ENCODE results near the gene SEPTIN6.
A peak's percentile ranks its signal among the peaks of the same experiment; 100 is the strongest.

Gene SEPTIN6

DNA sequence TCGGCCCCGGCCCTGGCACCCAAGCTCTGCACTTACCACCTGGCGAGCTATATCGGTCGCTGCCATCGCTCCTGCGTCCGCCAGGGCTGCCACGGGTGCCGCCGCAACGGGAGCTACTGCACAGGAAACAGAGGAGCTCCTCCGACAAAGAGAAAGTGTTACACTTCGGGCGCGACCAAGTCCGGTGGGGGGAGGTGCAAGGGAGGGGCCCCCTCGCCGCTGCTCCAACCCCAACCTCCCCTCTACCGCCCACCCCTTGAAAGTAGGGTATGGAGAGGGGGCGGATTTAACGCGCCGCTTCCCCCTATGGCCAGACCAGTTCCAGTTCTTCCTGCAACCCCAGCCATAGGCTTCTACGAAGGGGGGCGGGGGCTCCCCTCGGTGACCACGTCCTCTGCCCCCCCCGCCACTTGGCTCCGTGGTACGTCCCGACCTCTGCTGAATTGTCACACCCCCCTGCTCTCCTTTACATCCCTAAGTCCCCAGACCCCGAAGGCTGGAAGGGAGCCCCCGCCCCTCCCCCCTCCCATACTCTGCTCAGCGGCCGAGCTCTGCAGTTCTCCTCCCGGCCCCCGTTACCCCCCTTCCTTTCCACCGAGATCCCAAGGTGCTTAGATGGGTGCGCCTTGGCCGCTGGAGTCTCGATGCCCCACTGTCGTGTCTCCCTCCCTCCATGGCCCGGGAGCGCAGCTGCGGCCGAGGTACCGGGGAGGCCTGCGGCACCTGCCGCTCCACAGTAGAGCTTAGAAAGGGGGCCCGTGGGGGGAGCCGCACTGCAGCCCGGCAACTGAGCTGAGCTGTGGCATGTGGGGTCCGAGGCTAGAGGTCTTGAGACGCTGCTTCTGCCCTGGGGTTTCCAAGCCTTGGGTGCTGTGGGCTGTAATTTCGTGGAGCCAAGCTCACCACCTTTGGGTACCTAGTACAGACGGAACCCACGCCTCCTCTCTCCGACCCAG, at the start of gene SEPTIN6:
TSS of gene SEPTIN6 (minus strand) at position 129 of the 956 bp plus-strand sequence. CDS start at position 66, 63 bp downstream.
- peak; percentile 20 to 93 (median 59) for DNase-seq
- intact Hi-C loops (cut with DNase I) = no loop called here

GRCh38 chrX:119738742-119739141, 45.8 kb upstream of the SEPTIN6 start:
- intact Hi-C loops (cut with DNase I) = no loop called here
- DNase-seq = no peak

- DNase-seq = no peak
- intact Hi-C loops (cut with DNase I) = no loop called here
Observed at GRCh38 chrX:119736206-119736764, 43.3 kb upstream of the SEPTIN6 start.

- intact Hi-C loops (cut with DNase I) = no loop called here
- DNase-seq = no peak
Observed at GRCh38 chrX:119735467-119735866, 42.5 kb upstream of the SEPTIN6 start.

DNA sequence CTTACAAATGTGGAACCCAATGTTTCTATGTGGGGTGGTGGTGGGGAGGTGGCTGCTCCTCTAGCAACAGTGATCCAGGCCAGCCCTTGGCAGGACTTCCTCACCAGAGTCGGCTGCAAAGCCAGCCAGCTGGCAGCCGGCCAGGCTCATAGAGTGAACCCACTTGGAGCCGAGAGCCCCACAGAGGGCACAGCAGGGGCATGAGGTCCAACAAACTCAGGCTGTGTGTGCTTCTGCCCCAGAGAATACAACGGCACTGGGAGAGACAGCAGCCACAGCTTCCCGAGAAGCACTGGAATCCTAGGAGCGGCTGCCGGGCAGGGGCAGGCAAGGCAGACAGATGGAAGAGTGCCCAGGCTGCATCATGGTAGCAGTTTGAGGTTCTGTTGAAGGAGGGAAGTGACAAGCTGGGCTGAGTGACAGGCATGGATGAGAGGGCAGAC, 42.0 kb upstream of the SEPTIN6 start:
- intact Hi-C loops (cut with DNase I) = no loop called here

GRCh38 chrX:119729408-119730201, 36.6 kb upstream of the SEPTIN6 start:
- peak in 5 of 10 donors; percentile 12 to 42 (median 17) for DNase-seq
- intact Hi-C loops (cut with DNase I) = no loop called here

More for the DNA sequence above, 42.0 kb upstream of the SEPTIN6 start:
- peak in 6 of 10 donors; percentile 10 to 87 (median 32) for DNase-seq

GRCh38 chrX:119728487-119728886, 35.5 kb upstream of the SEPTIN6 start:
- DNase-seq = no peak
- intact Hi-C loops (cut with DNase I) = no loop called here

- intact Hi-C loops (cut with DNase I) = no loop called here
Observed at GRCh38 chrX:119726900-119727555, 34.1 kb upstream of the SEPTIN6 start.

DNA sequence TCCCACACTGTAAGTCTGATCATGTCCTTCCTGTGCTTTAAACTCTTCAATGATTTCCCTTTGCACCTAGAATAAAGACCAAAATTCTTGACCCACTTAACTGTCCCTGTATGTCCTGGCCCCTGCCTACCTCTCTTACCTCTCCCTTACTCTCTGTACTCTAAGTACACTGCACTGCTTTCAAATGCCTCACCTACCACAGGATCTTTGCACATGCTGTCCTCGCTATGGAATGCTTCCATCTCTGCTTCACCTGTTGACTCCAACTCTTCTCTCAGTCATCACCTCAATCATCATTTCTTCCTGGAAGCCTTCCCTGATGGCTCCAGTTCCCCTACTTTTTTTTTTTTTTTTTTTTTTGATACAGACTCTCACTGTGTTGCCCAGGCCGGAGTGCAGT, 29.0 kb upstream of the SEPTIN6 start:
- DNase-seq = no peak
- intact Hi-C loops (cut with DNase I) = no loop called here

More at GRCh38 chrX:119726900-119727555, 34.1 kb upstream of the SEPTIN6 start:
- DNase-seq = no peak

DNA sequence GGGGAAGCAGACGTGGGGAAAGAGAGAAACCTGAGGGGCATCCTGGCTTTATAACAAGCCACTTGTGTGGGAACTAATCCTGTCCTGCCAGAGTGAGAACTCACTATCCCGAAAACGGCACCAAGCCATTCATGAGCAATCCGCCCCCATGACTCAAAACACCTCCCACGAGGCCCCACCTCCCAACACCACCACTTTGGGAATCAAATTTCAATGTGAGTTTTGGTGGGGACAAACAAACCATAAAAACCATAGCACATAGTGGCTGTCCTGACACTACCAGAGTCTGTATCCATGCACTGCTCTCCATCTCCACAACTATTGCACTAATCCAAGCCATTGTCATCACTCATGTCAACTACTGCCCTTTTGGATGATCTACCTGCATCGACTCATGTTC, 28.5 kb upstream of the SEPTIN6 start:
- DNase-seq = no peak
- intact Hi-C loops (cut with DNase I) = no loop called here

DNA sequence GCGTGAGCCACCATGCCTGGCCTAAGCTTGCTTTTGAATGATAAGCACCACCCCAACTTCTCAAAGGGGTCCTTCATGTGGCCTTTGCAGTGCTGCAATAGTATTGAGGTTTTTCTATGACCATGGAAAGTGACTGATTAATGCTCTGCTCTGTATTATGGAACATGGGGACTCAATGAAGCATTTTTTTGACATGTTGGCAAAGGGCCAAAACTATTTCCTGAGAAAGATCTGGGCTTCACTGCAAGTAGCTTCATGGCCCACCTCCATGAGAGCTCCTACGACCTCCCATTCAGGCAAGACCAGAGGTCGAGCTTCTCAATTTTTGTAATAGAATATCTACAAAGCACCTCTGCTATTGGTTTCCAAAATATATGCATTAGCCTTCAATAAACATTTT, 16.7 kb upstream of the SEPTIN6 start:
- DNase-seq = no peak
- intact Hi-C loops (cut with DNase I) = no loop called here

- intact Hi-C loops (cut with DNase I) = no loop called here
- DNase-seq = no peak
Observed at GRCh38 chrX:119708936-119709335, 16.0 kb upstream of the SEPTIN6 start.

DNA sequence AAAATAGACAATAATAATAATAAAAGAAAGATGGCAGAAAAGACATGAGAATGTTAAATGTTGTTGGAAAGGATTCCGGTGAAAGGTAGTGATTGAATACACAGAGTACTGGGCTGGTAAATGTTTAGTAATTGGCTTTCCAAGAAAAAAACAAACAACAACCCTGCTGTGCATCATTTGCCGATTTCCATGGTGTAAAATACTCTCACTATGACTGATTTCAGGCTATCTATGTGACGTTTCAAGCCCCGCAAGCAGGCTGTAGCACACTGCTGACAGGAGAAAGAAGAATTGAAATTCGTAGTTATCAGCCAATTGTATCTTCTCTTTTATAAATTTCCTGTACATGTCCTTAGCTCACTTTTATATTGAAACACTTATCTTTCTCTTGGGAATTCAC, 13.6 kb upstream of the SEPTIN6 start:
- no peak for DNase-seq
- intact Hi-C loops (cut with DNase I) = no loop called here

- intact Hi-C loops (cut with DNase I) = loop anchor here (2.0 kb wide), 1 partner anchor 54 kb away; no protein-coding TSS in a partner anchor
- no peak for DNase-seq
Observed at GRCh38 chrX:119698845-119699244, 5.9 kb upstream of the SEPTIN6 start.

- no peak for DNase-seq
- intact Hi-C loops (cut with DNase I) = no loop called here
Observed at GRCh38 chrX:119696251-119696890, 3.4 kb upstream of the SEPTIN6 start.

DNA sequence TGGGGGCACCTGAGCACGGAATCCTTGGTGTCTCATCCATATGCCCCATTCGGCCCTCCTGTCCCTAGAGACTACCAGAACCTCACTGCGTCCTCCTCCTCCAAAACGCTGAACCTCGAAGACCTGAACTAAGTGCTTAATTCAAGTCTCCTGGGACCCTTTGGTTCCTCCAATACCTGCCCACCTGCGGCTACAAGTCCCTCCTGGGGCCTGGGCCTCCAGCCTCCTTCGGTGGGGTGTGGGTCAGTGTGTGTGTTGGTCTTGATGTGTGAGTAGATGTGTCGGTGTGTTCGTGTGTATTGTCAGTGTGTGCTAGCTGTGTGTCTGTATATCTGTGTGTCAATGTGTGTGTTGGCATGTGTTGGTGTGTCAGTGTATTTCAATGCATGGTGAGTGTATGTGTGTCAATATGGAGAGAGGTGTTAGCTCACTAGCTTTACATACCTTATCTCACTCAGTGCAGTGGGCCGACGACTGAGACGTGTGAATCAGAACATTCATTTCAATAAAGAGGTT, 2.6 kb upstream of the SEPTIN6 start:
- intact Hi-C loops (cut with DNase I) = no loop called here
- DNase-seq = no peak

DNA sequence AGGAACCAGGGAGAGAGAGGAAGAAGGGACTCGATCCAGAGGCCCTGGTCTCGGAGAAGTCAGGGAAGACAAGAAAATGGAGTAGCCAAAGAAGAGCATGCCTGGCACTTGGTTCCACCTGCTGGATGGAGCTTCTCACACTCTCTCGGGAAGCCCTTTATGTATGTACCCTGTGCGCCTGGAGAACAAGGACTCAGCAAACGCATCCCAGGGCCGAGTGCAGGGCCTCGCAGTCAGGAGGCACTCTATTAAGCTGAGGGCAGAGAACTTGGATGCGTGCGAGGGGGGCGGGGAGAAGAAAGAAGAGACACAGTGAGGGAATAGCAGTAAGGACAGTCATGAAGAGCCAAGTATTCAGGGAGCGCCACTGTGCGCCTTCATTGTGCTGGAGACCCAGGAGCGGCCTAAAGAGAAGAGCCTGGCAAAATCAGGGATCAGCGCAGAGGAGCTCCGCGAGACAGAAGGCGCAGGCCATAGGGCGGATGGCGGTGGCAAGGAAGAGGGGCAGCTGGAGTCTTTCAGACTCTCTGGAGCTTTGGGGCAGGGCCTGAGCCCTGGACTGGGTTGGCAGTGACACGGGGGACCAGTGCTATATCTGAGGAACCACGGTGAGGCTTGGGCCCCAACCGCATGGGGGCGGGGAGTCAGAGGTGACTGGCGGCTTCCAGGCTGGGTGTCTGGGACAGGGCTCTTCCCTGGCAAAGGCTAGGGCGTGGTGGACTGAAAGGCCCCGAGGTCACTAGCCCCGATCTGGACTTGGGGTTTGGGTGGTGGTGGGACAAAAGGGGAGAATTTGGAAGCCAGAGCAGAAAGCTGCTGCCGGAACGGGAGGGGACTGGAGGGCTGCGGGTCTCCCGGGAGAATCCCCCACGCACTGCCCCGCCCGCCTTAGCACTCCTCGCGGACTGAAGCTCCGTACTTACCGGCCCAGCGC, 1.9 kb upstream of the SEPTIN6 start:
- intact Hi-C loops (cut with DNase I) = no loop called here
- no peak for DNase-seq

DNA sequence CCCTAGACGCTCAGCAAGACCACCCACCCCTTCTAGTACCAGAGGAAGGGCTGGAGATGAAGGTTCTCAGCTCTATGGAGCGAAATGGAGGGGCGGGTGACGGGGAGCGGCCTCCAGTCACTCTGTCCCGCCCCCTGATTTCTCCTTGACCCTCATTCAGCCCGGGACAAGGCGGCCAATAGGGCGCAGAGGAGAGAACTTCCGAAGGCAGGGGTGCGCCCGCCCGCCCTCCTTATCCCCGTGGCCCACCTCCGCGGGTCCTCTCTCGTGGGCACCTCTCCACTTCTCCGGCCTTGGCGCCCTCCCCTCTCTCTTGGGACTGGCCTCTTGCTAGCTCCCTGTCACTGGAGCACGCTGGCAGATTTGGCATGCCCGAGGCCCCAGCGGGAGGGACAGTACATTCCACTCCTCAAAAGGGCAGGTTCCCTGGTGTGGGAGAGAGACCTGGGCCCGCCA, 1.1 kb upstream of the SEPTIN6 start:
- DNase-seq = no peak
- intact Hi-C loops (cut with DNase I) = no loop called here
